NCI-H2227 (cell line): ENCODE measurements around the gene FAM219A.

ENCODE experiments used
- DNase-seq: peaks from one replicate; lab custom pipeline; 2025; ENCODE audit not compliant: unreplicated experiment; lab: John Stamatoyannopoulos, UW

The FAM219A gene

GRCh38 chr9:34458013-34458958, at the start of gene FAM219A, which contains the start of gene DNAI1:
TSS of gene FAM219A (minus strand) at chr9:34458570. CDS start at chr9:34458263, 307 bp downstream.
TSS of gene DNAI1 (plus strand) at chr9:34458805. CDS start at chr9:34459006, 201 bp downstream.
- peak; percentile 96 for DNase-seq

DNA sequence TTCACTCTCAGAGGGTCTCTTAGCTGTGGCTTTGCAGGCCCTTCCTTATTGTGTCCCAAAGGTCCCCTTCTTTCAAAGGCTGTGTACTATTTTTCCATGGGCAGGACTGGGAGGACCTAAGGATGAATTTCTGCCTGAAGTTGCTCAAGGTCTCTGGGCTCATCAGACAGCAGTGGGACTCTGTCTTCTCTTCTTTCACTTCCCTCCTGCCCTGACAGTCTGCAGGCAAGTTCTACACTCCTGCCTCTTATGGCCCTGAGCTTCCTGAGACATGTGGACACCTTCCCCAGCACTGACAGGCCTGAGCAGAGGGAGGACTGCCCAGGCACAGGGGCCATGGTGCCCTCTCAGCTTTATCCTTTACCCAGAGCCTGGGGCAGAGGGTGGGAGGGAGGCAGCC, 49.6 kb upstream of the FAM219A start:
- no peak for DNase-seq

DNA sequence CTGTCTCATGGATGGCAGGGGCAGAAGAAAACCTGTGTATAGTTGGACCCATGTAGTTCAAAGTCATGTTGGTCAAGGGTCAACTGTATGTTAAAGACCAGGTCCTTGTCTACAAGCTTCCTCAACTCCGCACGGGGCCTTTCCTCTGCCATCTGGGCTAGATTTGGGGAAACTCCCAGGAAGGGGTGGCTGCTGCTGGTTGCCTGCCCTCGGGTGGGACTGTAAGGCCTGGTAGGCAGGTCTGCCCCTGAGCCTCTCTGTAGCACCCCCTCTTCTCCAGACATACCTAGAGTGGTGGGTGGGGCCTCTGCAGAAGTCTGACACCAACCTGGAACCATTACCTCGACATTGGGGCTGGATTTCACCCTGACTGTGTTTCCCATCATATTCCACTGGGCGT, 49.2 kb upstream of the FAM219A start:
- no peak for DNase-seq

GRCh38 chr9:34506623-34507022, 48.3 kb upstream of the FAM219A start:
- no peak for DNase-seq

DNA sequence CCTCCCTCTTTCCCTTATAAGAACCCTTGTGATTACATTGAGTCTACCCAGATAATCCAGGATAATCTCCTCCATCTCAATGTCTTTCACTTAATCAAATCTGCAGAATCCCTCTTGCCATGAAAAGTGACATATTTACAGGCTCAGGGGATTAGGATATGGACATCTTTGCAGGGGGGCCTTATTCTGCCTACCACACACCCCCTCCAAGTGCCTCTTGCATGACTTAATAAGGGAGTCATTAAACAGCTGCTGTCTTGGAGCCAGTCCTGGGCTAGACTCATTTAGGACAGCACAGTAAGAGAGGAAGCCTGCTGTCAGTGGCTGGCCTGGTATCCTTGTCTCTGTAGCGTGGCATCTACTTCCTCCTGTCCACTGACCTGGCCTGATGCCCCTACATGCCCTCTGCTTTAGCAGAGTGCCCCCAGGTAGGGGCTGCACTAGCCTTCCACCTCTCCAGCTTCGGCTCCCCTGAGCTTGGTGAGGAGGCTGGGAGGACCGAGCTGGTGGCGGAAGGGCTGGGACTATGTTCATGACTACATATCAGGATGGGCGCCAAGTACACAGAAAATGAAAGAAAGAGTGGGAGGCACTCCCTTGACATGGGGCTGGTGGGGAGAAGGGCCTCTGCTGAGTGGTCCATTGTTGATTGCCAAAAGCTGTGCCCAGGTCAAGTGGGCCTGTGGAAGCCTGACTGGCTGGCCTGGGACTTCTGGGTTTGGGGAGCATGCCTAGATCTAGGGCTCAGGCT, 47.2 kb upstream of the FAM219A start:
- no peak for DNase-seq

- DNase-seq: no peak
These were observed 45.0 kb upstream of the FAM219A start for GRCh38 chr9:34503406-34503805.

DNA sequence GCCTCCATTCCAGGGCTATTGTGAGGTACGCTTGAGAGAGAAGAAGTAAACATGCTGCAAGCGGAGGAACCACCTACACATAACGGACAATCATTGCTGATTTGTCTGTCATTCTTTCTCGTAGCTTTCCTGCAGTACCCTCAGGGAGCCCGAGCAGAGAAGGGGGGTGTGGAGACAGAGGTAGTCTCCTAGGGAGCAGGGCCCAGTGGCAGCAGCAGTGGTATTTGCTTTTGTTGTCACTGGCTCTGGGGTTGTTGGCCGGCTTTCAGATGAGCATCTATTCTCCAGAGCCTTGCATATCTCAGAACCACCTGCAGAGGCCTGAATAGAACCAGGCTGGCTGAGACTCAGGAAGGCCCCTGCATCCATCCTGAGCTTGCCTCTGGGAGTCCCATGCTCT, 44.5 kb upstream of the FAM219A start:
- no peak for DNase-seq

- no peak for DNase-seq
These were observed 44.1 kb upstream of the FAM219A start for GRCh38 chr9:34502471-34502870.

DNA sequence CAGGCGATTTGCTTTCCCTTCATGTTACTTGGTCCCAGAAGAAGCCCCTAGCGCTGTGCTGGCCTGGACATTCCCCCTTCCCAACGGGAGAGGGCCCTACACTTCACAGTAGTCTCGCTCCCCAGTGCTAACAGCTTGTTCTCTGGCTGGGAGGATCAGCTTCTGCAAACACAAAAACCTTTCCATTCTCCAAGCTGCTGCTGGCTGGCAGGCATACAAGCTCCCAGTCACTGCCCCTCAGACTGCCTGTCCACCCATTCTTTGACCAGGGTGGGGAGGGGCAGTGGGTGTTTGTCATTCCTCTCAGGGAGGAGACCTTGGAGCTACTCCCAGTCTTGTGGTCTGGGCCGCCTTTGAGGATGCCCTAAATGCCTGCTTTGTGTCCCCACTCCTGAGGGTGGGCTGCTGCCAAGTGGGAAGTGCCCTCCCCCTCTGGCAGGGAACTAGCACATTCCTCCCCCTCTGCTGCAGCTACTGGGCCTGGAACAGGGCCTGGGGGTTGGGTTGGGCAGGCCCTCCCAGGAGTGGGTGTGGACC, 43.6 kb upstream of the FAM219A start:
- no peak for DNase-seq

DNA sequence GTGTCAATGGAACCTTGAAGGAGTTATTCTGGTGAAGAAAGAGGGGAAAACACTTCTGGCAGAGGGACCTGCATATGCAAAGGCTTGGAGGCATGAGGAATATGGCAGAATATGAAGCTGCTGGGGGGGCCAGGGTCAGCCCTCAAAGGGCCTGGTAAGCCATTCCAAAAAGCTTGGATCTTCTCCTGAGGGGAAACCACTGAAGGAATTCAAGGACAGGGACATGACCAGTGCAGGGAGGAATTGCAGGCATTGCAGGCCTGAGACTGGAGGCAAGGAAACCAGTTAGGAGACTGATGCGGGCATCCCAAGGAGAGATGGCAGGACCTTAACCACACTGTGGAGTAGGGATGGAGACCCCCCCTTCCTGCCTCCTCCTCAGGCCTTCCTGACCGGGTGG, 43.0 kb upstream of the FAM219A start:
- no peak for DNase-seq

- peak; percentile 43 for DNase-seq
These were observed 42.4 kb upstream of the FAM219A start for GRCh38 chr9:34500623-34501267.

DNA sequence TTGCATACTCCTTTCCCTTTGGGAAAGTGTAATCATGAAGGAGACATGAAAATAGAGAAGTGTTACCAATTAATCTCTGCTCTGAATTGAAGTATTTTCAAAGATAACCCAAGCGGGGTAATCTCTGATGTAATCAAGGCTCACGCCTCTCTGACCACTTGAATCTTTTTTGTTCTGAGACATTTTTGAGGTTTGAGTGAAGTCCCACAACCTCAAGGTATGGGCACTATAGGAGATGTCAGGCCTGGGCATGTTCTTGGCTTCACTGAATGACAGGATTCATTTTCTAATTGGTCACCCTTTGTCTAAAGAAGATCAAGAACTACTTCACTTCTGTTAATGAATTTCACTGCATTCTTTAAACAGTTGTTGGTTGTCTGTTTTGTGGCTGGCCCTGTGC, 40.7 kb upstream of the FAM219A start:
- DNase-seq: no peak

- DNase-seq: no peak
These were observed 40.2 kb upstream of the FAM219A start for GRCh38 chr9:34498553-34498952.

- DNase-seq: no peak
These were observed 37.9 kb upstream of the FAM219A start for GRCh38 chr9:34496149-34496712.

DNA sequence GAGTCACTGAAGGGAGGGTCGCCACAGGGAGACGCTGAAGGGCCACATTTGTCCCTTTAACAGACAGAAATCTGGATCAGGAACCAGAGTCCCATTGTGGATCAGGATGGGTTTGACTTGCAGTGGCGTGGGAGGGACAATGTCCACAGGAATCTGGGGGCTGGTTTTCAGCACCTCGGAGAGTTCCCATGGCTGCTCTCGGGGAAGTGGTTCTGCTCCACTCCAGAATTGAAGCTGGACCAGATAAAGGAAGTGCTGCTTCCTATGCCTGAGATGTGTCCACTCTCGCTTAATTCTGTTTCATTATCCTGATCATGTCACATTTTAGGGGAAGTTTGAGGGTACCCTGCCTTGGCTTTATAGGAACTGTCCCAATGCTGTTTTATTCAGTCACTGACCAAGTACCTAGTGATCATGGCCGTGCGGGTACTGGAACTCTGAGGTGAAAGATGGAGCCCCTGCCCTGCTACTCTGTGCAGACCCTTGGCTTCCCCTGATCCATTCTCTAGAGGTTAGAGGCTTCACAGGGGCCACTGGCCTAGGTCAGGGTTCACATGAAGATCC, 35.7 kb upstream of the FAM219A start:
- no peak for DNase-seq

GRCh38 chr9:34492051-34492450, 33.7 kb upstream of the FAM219A start:
- DNase-seq: no peak

GRCh38 chr9:34491596-34491995, 33.2 kb upstream of the FAM219A start:
- DNase-seq: no peak

DNA sequence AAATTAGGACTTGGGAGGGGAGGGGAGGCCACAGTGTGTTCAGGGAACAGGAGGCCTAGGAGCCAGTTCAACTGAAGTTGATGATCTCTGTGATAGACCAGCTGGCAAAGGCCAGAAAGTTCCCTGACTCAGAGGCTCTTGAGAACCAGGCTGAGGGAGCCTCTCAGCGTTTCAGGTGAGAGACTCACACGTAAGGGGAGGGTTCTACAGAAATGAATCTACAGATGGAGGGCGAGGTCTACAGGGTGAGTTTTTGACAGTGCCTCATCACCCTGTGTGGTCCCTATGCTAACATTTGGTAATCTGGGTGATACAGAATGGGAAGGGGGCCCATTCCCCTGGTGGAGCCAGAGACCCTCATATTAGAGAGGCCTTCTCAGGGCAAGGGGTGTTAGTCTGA, 32.4 kb upstream of the FAM219A start:
- DNase-seq: no peak

DNA sequence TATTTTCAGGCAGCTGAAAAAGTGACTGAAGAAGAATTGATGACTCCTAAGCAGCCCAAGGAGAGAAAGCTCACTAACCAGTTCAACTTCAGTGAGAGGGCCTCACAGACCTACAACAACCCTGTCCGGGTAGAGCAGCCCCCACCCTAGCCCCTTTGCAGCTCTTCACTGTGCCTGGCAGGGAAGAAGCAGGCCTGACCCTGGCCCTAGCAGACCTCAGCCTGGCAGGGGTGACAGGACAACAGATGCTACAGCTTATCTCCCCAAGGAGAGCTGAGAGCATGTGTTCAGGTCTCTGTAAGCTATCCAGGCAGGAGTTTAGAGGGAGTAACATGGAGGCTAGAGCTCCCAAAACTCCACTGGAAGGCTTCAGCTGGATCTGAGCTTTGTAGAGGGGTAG, 32.0 kb upstream of the FAM219A start:
- no peak for DNase-seq

DNA sequence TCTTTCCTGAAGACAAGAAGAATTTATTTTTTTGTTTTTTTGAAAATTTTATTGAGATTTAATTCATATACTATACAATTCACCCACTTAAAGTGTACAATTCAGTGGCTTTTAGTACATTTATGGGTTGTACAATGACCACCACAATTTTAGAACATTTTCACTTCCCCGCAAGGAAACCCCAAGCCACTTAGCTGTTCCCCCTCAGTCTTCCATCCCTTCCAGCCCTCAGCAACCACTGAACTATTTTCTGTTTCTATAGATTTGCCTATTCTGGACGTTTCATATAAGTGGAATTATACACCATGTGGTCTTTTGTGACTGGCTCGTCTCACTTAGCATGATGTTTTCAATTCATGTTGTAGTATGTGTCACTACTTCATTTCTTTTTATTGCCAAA, 28.2 kb upstream of the FAM219A start:
- DNase-seq: no peak

- DNase-seq: no peak
These were observed 27.5 kb upstream of the FAM219A start for GRCh38 chr9:34485822-34486221.
